HepG2 (cell line): Measurements from ENCODE around the gene TASOR2. TPM values are rescaled to one million over a fixed set of nuclear protein-coding genes. Genes with fewer than 3 reads are reported as not detected.

ENCODE experiments used
- EEA1 ChIP-seq: sonication (generic); formaldehyde crosslinking; IDR thresholded peaks from 2 replicates; pipeline ENCODE4 v1.5.1; 2020; ENCODE audit warnings: mild to moderate bottlenecking, missing genetic modification reagents, borderline replicate concordance
- GATAD1 ChIP-seq: IDR thresholded peaks from 2 replicates; pipeline ENCODE4 v1.6.1; 2016; ENCODE audit warnings: missing genetic modification reagents, missing compliant biosample characterization
- GFI1 ChIP-seq: sonication (generic); formaldehyde crosslinking; IDR thresholded peaks from 2 replicates; pipeline ENCODE4 v1.5.0; 2020; ENCODE audit warnings: missing genetic modification reagents, mild to moderate bottlenecking, borderline replicate concordance
- HIVEP1 ChIP-seq: sonication (generic); formaldehyde crosslinking; IDR thresholded peaks from 2 replicates; pipeline ENCODE4 v1.4.0; 2020; ENCODE audit warnings: mild to moderate bottlenecking, missing genetic modification reagents
- HNF1B ChIP-seq: sonication (generic); formaldehyde crosslinking; IDR thresholded peaks from 2 replicates; pipeline ENCODE4 v1.5.1; 2020; ENCODE audit warnings: mild to moderate bottlenecking, moderate library complexity, missing genetic modification reagents
- HOXA9 ChIP-seq: sonication (generic); formaldehyde crosslinking; IDR thresholded peaks from 2 replicates; pipeline ENCODE4 v1.8.1; 2022; ENCODE audit warnings: missing genetic modification reagents, mild to moderate bottlenecking, moderate library complexity, borderline replicate concordance
- IKZF5 ChIP-seq: IDR thresholded peaks from 2 replicates; pipeline ENCODE4 v1.6.1; 2018; ENCODE audit warnings: missing genetic modification reagents, mild to moderate bottlenecking, missing compliant biosample characterization
- ISL2 ChIP-seq: sonication (generic); formaldehyde crosslinking; IDR thresholded peaks from 2 replicates; pipeline ENCODE4 v1.5.0; 2020; ENCODE audit warnings: missing genetic modification reagents
- KLF9 ChIP-seq: IDR thresholded peaks from 2 replicates; pipeline ENCODE4 v1.6.1; 2016; ENCODE audit warnings: low read depth
- NR3C1 ChIP-seq: sonication (generic); formaldehyde crosslinking; IDR thresholded peaks from 2 replicates; pipeline ENCODE4 v1.4.0; 2020; ENCODE audit warnings: missing genetic modification reagents
- PCBP2 ChIP-seq: fragments of 200-400 bp; formaldehyde crosslinking; optimal IDR thresholded peaks from 2 replicates; pipeline ENCODE3; 2018; ENCODE audit warnings: low read length, low read depth; ENCODE audit not compliant: poor library complexity, severe bottlenecking
- PPARG ChIP-seq: conservative IDR thresholded peaks from 2 replicates; pipeline ENCODE4 v1.6.1; 2016; ENCODE audit warnings: missing biosample characterization, missing genetic modification reagents
- RORA ChIP-seq: sonication (generic); formaldehyde crosslinking; IDR thresholded peaks from 2 replicates; pipeline ENCODE4 v1.5.0; 2020; ENCODE audit warnings: mild to moderate bottlenecking, missing genetic modification reagents, moderate library complexity
- SPEN ChIP-seq: sonication (generic); formaldehyde crosslinking; IDR thresholded peaks from 2 replicates; pipeline ENCODE4 v1.5.1; 2020; ENCODE audit warnings: low read depth, mild to moderate bottlenecking, missing genetic modification reagents
- STAT5B ChIP-seq: sonication (generic); formaldehyde crosslinking; IDR thresholded peaks from 2 replicates; pipeline ENCODE4 v1.4.0; 2020; ENCODE audit warnings: missing genetic modification reagents
- U2AF1 ChIP-seq: fragments of 200-400 bp; formaldehyde crosslinking; optimal IDR thresholded peaks from 2 replicates; pipeline ENCODE3; 2017; ENCODE audit warnings: mild to moderate bottlenecking, low read depth, low read length
- ZNF143 ChIP-seq: sonication (generic); formaldehyde crosslinking; IDR thresholded peaks from 2 replicates; pipeline ENCODE4 v1.4.0; 2020; ENCODE audit warnings: missing genetic modification reagents
- ZNF180 ChIP-seq: sonication (generic); formaldehyde crosslinking; IDR thresholded peaks from 2 replicates; pipeline ENCODE4 v1.4.0; 2020; ENCODE audit warnings: low read depth, missing genetic modification reagents, borderline replicate concordance
- ZNF331 ChIP-seq: sonication (generic); formaldehyde crosslinking; IDR thresholded peaks from 2 replicates; pipeline ENCODE4 v1.4.0; 2020; ENCODE audit warnings: missing genetic modification reagents
- ZNF34 ChIP-seq: sonication (generic); formaldehyde crosslinking; IDR thresholded peaks from 2 replicates; pipeline ENCODE4 v1.4.0; 2020; ENCODE audit warnings: mild to moderate bottlenecking, missing genetic modification reagents, borderline replicate concordance
- ZNF574 ChIP-seq: sonication (generic); formaldehyde crosslinking; IDR thresholded peaks from 2 replicates; pipeline ENCODE4 v1.4.0; 2020; ENCODE audit warnings: missing genetic modification reagents
- ZNF720 ChIP-seq: sonication (generic); formaldehyde crosslinking; IDR thresholded peaks from 2 replicates; pipeline ENCODE4 v1.4.0; 2020; ENCODE audit warnings: missing genetic modification reagents
- ZNF740 ChIP-seq: sonication (generic); formaldehyde crosslinking; IDR thresholded peaks from 2 replicates; pipeline ENCODE4 v1.4.0; 2020; ENCODE audit warnings: missing genetic modification reagents
- ZNF772 ChIP-seq: sonication (generic); formaldehyde crosslinking; IDR thresholded peaks from 2 replicates; pipeline ENCODE4 v1.5.0; 2020; ENCODE audit warnings: mild to moderate bottlenecking, missing genetic modification reagents
- polyA plus RNA-seq, 8 experiments: library from polyadenylated mRNA; depleted of rRNA in 3 of 8; stranded (reverse) in 7 of 8; unstranded in 1 of 8; fragments of >200 nt; fragmentation: Illumina TruSeq in 4 of 8; extraction: Trizol in 4 of 8; gene quantifications; 2 replicates each; pipeline versions ENCODE4 v1.2.1 to v1.2.3, GENCODE V29; 2011 to 2016; ENCODE audit warnings: low read depth in 4 of 8, missing spikeins in 1 of 8, mixed read lengths in 1 of 8; ENCODE audit not compliant: insufficient read depth in 1 of 8
- total RNA-seq, 5 experiments: library from RNA; depleted of rRNA; stranded (reverse); fragments of >200 nt; fragmentation: Illumina TruSeq; extraction: Trizol; gene quantifications; 2 replicates each; pipeline ENCODE4 v1.2.3, GENCODE V29; 2016; ENCODE audit warnings: low read depth in 1 of 5

The TASOR2 gene
- total and polyA plus RNA-seq, 2 of the 13 experiments (the other 11 are each of a cell fraction or from before 2014, with no cell fraction given) = 24.2 to 55.3 TPM

- TF ChIP-seq ZNF720 = no peak; the same call in 1 of the 2 replicates
- no peak for TF ChIP-seq ZNF740 (CRISPR knock-in tag)
- TF ChIP-seq ZNF34 (CRISPR knock-in tag) = peak; percentile 41; the same call in 1 of the 2 replicates
- TF ChIP-seq HOXA9 (CRISPR knock-in tag) = no peak
- TF ChIP-seq GFI1 (CRISPR knock-in tag) = 0 out of 2 replicates have a peak, but pooled peaks have one; percentile 51
- TF ChIP-seq GATAD1 (CRISPR knock-in tag) = no peak
- TF ChIP-seq HNF1B (CRISPR knock-in tag) = peak; percentile 93
- TF ChIP-seq PPARG (CRISPR knock-in tag) = peak; percentile 99
- TF ChIP-seq ZNF772 (CRISPR knock-in tag) = peak; percentile 48
- TF ChIP-seq ZNF331 (CRISPR knock-in tag) = peak; percentile 73
- TF ChIP-seq ZNF180 (CRISPR knock-in tag) = no peak
- TF ChIP-seq PCBP2 = no peak
- TF ChIP-seq ISL2 (CRISPR knock-in tag) = peak; percentile 66; the same call in 1 of the 2 replicates
- TF ChIP-seq ZNF143 (CRISPR knock-in tag) = no peak
- TF ChIP-seq NR3C1 = no peak
- no peak for TF ChIP-seq RORA
- no peak for TF ChIP-seq STAT5B (CRISPR knock-in tag)
- peak; percentile 78 for TF ChIP-seq SPEN (CRISPR knock-in tag)
- TF ChIP-seq ZNF574 = no peak; the same call in 1 of the 2 replicates
- TF ChIP-seq IKZF5 = peak; percentile 53; the same call in 1 of the 2 replicates
- peak; percentile 70; the same call in 1 of the 2 replicates for TF ChIP-seq HIVEP1 (CRISPR knock-in tag)
- no peak for TF ChIP-seq U2AF1
- no peak for TF ChIP-seq KLF9
- TF ChIP-seq EEA1 (CRISPR knock-in tag) = no peak
Measured at GRCh38 chr10:5659702-5660528, 24.7 kb upstream of the TASOR2 start (continued).
